Neural cell (in vitro differentiated cells): ENCODE data around the gene HNRNPM. TPM values are rescaled to one million over a fixed set of nuclear protein-coding genes. Genes with fewer than 3 reads are reported as not detected.

Experiments used
- H2AFZ ChIP-seq: fragments of 200-600, 300-800 bp; sonication (generic), shearing (Covaris generic); 2 replicates; pipeline ENCODE4 v1.6.0; 2014; ENCODE audit warnings: low read depth, mild to moderate bottlenecking, antibody characterized with exemption, low read length, moderate library complexity
- H3F3A ChIP-seq: fragments of 200-600 bp; shearing (Covaris generic); 2 replicates; pipeline ENCODE4 v1.6.1; 2016; ENCODE audit warnings: mild to moderate bottlenecking, moderate library complexity, mixed read lengths, antibody characterized with exemption, low read length; ENCODE audit not compliant: insufficient read depth, poor library complexity, severe bottlenecking
- H3K27ac ChIP-seq: fragments of 200-600, 300-800 bp; sonication (generic), shearing (Covaris generic); 2 replicates; pipeline ENCODE4 v1.5.1; 2014; ENCODE audit warnings: mild to moderate bottlenecking, low read length, moderate library complexity
- H3K27me3 ChIP-seq: fragments of 300-800, 200-600 bp; sonication (generic), shearing (Covaris generic); 2 replicates; pipeline ENCODE4 v1.6.0; 2014; ENCODE audit warnings: mild to moderate bottlenecking, low read depth, low read length, moderate library complexity; ENCODE audit not compliant: insufficient read depth
- H3K36me3 ChIP-seq: fragments of 300-800, 200-600 bp; sonication (generic), shearing (Covaris generic); 2 replicates; pipeline ENCODE4 v1.5.1; 2014; ENCODE audit warnings: mild to moderate bottlenecking, antibody characterized with exemption, low read length, moderate library complexity; ENCODE audit not compliant: insufficient read depth
- H3K4me2 ChIP-seq: fragments of 300-800, 200-600 bp; sonication (generic), shearing (Covaris generic); 2 replicates; pipeline ENCODE4 v1.6.0; 2014; ENCODE audit warnings: mild to moderate bottlenecking, low read length
- H3K4me3 ChIP-seq: fragments of 300-800, 200-600 bp; sonication (generic), shearing (Covaris generic); 2 replicates; pipeline ENCODE4 v1.5.1; 2014; ENCODE audit warnings: mild to moderate bottlenecking, low read length, moderate library complexity
- H3K79me2 ChIP-seq: fragments of 200-600 bp; shearing (Covaris generic); replicated peaks from 2 replicates; pipeline ENCODE4 v1.6.0; 2014; ENCODE audit warnings: mild to moderate bottlenecking, low read length, moderate library complexity; ENCODE audit not compliant: insufficient read depth
- H3K9ac ChIP-seq: fragments of 300-800, 200-600 bp; sonication (generic), shearing (Covaris generic); 2 replicates; pipeline ENCODE4 v1.6.1; 2016; ENCODE audit warnings: mild to moderate bottlenecking, low read length, mixed read lengths
- H3K9me2 ChIP-seq: fragments of 200-600 bp; shearing (Covaris generic); 2 replicates; pipeline ENCODE4 v1.6.1; 2016; ENCODE audit warnings: mild to moderate bottlenecking, low read length, mixed read lengths; ENCODE audit not compliant: insufficient read depth
- H3K9me3 ChIP-seq: fragments of 200-600, 300-800 bp; sonication (generic), shearing (Covaris generic); 2 replicates; pipeline ENCODE4 v1.6.1; 2016; ENCODE audit warnings: mild to moderate bottlenecking, mixed run types, low read length, moderate library complexity, mixed read lengths
- H4K20me1 ChIP-seq: fragments of 200-600 bp; shearing (Covaris generic); 2 replicates; pipeline ENCODE4 v1.6.1; 2016; ENCODE audit warnings: mild to moderate bottlenecking, mixed run types; ENCODE audit not compliant: insufficient read depth
- EP300 ChIP-seq: fragments of 450-650 bp; conservative IDR thresholded peaks from 2 replicates; pipeline ENCODE4 v1.6.1; 2014; ENCODE audit warnings: antibody characterized with exemption, mild to moderate bottlenecking, moderate library complexity; ENCODE audit not compliant: poor library complexity, severe bottlenecking
- EZH2 ChIP-seq: fragments of 200-600, 300-800 bp; shearing (Covaris generic), sonication (generic); IDR thresholded peaks from 2 replicates; pipeline ENCODE4 v1.6.1; 2014; ENCODE audit warnings: antibody characterized with exemption, low read length, borderline replicate concordance, mild to moderate bottlenecking; ENCODE audit not compliant: insufficient read depth, poor library complexity, severe bottlenecking
- MXI1 ChIP-seq: fragments of 450-650 bp; conservative IDR thresholded peaks from 2 replicates; pipeline ENCODE4 v1.6.1; 2014; ENCODE audit warnings: antibody characterized with exemption, mild to moderate bottlenecking; ENCODE audit not compliant: poor library complexity, severe bottlenecking
- POLR2AphosphoS5 ChIP-seq: IDR thresholded peaks from 2 replicates; pipeline ENCODE4 v1.6.1; 2012
- RAD21 ChIP-seq: fragments of 450-650 bp; conservative IDR thresholded peaks from 2 replicates; pipeline ENCODE4 v1.6.1; 2014; ENCODE audit warnings: antibody characterized with exemption, mild to moderate bottlenecking, moderate library complexity
- SMC3 ChIP-seq: fragments of 450-650 bp; conservative IDR thresholded peaks from 2 replicates; pipeline ENCODE4 v1.6.1; 2014; ENCODE audit warnings: antibody characterized with exemption, mild to moderate bottlenecking, moderate library complexity; ENCODE audit not compliant: poor library complexity
- TAF1 ChIP-seq: IDR thresholded peaks from 2 replicates; pipeline ENCODE4 v1.6.1; 2012; ENCODE audit warnings: low read depth
- polyA plus RNA-seq: library from polyadenylated mRNA; depleted of rRNA; stranded (reverse); fragments of >200 nt; gene quantifications from 2 replicates; pipeline ENCODE4 v1.2.3, GENCODE V29; 2014
- TF ChIP-seq, protein P1 (sequence below): fragments of 450-650 bp; IDR thresholded peaks from 2 replicates; pipeline ENCODE4 v1.5.1; 2014; ENCODE audit warnings: antibody characterized with exemption, mild to moderate bottlenecking, moderate library complexity; ENCODE audit not compliant: poor library complexity, severe bottlenecking
- TF ChIP-seq, protein P2 (sequence below): IDR thresholded peaks from 2 replicates; pipeline ENCODE4 v1.6.1; 2012; ENCODE audit warnings: borderline replicate concordance

The HNRNPM gene
- polyA plus RNA-seq, 1 donor from 2014 or later: 91.7 TPM

DNA sequence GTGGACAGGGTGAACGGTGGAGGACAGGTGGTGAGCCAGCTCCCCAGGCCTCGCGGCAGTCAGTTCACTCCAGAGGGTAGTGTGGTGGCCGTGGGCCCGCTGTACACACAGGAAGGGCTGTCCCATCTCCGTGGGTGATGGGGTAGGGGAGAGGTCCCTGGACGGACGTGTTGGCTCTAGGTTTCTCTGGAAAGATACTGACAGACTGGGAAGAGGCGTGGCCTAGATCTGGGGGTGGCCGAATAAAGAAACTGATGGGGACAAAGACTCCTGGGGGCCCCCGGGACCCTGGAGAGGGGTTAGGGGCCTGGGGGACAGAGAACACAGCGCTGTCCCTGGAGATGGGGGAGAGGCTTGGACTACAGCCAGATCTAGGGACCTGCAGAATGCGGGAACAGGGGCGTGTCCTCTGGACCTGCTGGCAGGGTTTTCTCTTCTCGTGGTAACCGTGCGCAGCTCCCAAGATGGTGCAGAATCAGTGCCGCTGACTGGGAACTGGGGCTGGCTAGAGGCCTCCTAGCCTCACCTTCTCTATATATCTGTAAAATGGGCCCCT lies 61.7 kb downstream of the HNRNPM start:
- Histone ChIP-seq H3K4me2 (no peak overlapping the region), H4K20me1 (no peaks in the 10 kb centered on the region), H3K9me2 (no peaks in the 10 kb centered on the region), H3K36me3 (no peaks in the 10 kb centered on the region), H3K27me3 (no peaks in the 10 kb centered on the region), H3K4me3 (peak overlapping the region; percentile 69), H2AFZ (peak overlapping the region; percentile 33), H3K27ac (peak overlapping the region; percentile 39), H3K79me2 (no peaks in the 10 kb centered on the region), H3K9me3 (no peaks in the 10 kb centered on the region), H3K9ac (peak overlapping the region; percentile 65), H3F3A (no peaks in the 10 kb centered on the region)
- TF ChIP-seq RAD21: no peak
- TF ChIP-seq, protein P1, sequence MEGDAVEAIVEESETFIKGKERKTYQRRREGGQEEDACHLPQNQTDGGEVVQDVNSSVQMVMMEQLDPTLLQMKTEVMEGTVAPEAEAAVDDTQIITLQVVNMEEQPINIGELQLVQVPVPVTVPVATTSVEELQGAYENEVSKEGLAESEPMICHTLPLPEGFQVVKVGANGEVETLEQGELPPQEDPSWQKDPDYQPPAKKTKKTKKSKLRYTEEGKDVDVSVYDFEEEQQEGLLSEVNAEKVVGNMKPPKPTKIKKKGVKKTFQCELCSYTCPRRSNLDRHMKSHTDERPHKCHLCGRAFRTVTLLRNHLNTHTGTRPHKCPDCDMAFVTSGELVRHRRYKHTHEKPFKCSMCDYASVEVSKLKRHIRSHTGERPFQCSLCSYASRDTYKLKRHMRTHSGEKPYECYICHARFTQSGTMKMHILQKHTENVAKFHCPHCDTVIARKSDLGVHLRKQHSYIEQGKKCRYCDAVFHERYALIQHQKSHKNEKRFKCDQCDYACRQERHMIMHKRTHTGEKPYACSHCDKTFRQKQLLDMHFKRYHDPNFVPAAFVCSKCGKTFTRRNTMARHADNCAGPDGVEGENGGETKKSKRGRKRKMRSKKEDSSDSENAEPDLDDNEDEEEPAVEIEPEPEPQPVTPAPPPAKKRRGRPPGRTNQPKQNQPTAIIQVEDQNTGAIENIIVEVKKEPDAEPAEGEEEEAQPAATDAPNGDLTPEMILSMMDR: peak; percentile 25

DNA sequence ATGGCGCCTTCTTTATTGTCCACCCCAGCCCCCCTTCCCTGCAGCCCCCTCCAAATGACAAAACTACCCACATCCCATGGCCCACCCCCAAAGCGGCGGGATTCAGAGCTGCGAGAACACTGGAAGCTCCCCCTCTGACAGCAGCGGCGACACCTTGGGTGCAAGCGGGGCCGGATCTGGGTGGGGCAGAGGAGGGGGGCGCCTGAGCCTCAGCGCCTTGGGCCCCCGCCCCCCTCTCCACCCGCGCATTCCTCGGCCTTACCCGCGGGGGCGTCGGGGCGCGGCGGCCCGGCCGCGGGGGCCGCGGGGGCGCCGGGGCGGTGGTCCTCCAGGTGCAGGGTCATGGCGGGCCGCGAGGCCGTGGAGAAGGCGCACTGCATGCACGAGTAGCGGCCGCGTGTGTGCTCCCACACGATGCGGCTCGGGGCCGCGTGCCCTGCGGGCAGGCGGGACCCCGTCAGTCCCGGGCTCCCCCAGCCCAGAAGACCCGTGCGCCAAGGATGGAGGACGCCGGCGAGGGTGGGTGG lies 65.9 kb downstream of the HNRNPM start:
- H3K36me3 ChIP-seq: no peaks in the 10 kb centered on the region
- no peaks in the 10 kb centered on the region for H3K9me2 ChIP-seq
- no peaks in the 10 kb centered on the region for H3K79me2 ChIP-seq
- H3K9ac ChIP-seq: no peak overlapping the region
- TF ChIP-seq TAF1 (no peak), SMC3 (no peak), MXI1 (no peak), RAD21 (no peak), POLR2AphosphoS5 (no peak), EP300 (no peak), EZH2 (no peak)
- TF ChIP-seq, protein P2, sequence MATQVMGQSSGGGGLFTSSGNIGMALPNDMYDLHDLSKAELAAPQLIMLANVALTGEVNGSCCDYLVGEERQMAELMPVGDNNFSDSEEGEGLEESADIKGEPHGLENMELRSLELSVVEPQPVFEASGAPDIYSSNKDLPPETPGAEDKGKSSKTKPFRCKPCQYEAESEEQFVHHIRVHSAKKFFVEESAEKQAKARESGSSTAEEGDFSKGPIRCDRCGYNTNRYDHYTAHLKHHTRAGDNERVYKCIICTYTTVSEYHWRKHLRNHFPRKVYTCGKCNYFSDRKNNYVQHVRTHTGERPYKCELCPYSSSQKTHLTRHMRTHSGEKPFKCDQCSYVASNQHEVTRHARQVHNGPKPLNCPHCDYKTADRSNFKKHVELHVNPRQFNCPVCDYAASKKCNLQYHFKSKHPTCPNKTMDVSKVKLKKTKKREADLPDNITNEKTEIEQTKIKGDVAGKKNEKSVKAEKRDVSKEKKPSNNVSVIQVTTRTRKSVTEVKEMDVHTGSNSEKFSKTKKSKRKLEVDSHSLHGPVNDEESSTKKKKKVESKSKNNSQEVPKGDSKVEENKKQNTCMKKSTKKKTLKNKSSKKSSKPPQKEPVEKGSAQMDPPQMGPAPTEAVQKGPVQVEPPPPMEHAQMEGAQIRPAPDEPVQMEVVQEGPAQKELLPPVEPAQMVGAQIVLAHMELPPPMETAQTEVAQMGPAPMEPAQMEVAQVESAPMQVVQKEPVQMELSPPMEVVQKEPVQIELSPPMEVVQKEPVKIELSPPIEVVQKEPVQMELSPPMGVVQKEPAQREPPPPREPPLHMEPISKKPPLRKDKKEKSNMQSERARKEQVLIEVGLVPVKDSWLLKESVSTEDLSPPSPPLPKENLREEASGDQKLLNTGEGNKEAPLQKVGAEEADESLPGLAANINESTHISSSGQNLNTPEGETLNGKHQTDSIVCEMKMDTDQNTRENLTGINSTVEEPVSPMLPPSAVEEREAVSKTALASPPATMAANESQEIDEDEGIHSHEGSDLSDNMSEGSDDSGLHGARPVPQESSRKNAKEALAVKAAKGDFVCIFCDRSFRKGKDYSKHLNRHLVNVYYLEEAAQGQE: no peak
- TF ChIP-seq, protein P1: no peak
- no peak overlapping the region for H2AFZ ChIP-seq
- H3K27ac ChIP-seq: no peak overlapping the region
- no peak overlapping the region for H3K4me2 ChIP-seq
- H3K9me3 ChIP-seq: no peaks in the 10 kb centered on the region
- H3F3A ChIP-seq: no peaks in the 10 kb centered on the region
- no peaks in the 10 kb centered on the region for H4K20me1 ChIP-seq
- no peak overlapping the region for H3K4me3 ChIP-seq
- H3K27me3 ChIP-seq: no peaks in the 10 kb centered on the region
